Mammary epithelial cell (primary cell): ENCODE measurements around the gene VAV2.

Source experiments
- CTCF ChIP-seq, 2 donors: IDR thresholded peaks in 1 of 2; conservative IDR thresholded peaks in 1 of 2; 2 replicates each; pipeline ENCODE4 v1.5.1; 2011 to 2012; ENCODE audit warnings: inconsistent platforms in 2 of 2, low read length in 2 of 2, mild to moderate bottlenecking in 2 of 2, control low read depth in 1 of 2, low read depth in 1 of 2; ENCODE audit not compliant: insufficient read depth in 1 of 2; ENCODE audit errors: extremely low read depth in 1 of 2
- EZH2 ChIP-seq: IDR thresholded peaks from 2 replicates; pipeline ENCODE4 v1.6.1; 2012; ENCODE audit warnings: low read length, inconsistent platforms, borderline replicate concordance

GRCh38 chr9:133976887-133977286, 15.2 kb downstream of the VAV2 start:
- TF ChIP-seq CTCF (conservative IDR thresholded peaks at IDR 0.05 in 1 of 2, IDR thresholded peaks at IDR 0.05 in 1 of 2; ENCODE audit: extremely low read depth in 1 of 2, insufficient read depth in 1 of 2, low read depth in 1 of 2, low read length in 2 of 2): no peak
- TF ChIP-seq EZH2: no peak
